Spinal cord (tissue), 10 donors: ENCODE results near the gene SMYD3. TPM values are rescaled to one million over a fixed set of nuclear protein-coding genes. Genes with fewer than 3 reads are reported as not detected.

Experiments used
- DNase-seq, 6 donors: peaks; one replicate each; pipeline versions ENCODE4 v3.0.0 to v3.0.0-alpha.2; 2013 to 2015; ENCODE audit warnings: low spot score in 6 of 6, low read depth in 4 of 6
- H3K27ac ChIP-seq: one replicate; pipeline ENCODE4 v1.5.1; 2013; ENCODE audit warnings: low read depth, low read length, control low read depth
- H3K27me3 ChIP-seq: one replicate; pipeline ENCODE4 v1.6.1; 2013; ENCODE audit warnings: low read length; ENCODE audit not compliant: control insufficient read depth, insufficient read depth
- H3K36me3 ChIP-seq: one replicate; pipeline ENCODE4 v1.6.1; 2013; ENCODE audit warnings: low read length; ENCODE audit not compliant: control insufficient read depth, insufficient read depth
- H3K4me1 ChIP-seq: one replicate; pipeline ENCODE4 v1.6.1; 2013; ENCODE audit warnings: low read length; ENCODE audit not compliant: control insufficient read depth, insufficient read depth
- H3K4me3 ChIP-seq: one replicate; pipeline ENCODE4 v1.5.1; 2013; ENCODE audit warnings: low read depth, low read length, control low read depth
- H3K9me3 ChIP-seq: one replicate; pipeline ENCODE4 v1.6.1; 2013; ENCODE audit warnings: low read length; ENCODE audit not compliant: control insufficient read depth, insufficient read depth
- WGBS: methylation state at CpG from one replicate; pipeline ENCODE4 v1.1.5; 2013; ENCODE audit warnings: missing lambda C conversion rate; ENCODE audit not compliant: insufficient coverage; 5-methylcytosine and 5-hydroxymethylcytosine counted together
- polyA plus RNA-seq, 2 donors: library from polyadenylated mRNA; unstranded; fragments of 120-200 nt; gene quantifications; one replicate each; pipeline ENCODE4 v1.2.1, GENCODE V29; 2013; ENCODE audit not compliant: insufficient read length in 2 of 2
- total RNA-seq, 2 donors: library from RNA; depleted of rRNA in 1 of 2; stranded (reverse); fragments of 120-200 nt in 1 of 2; fragments of >200 nt in 1 of 2; gene quantifications; one replicate each; pipeline versions ENCODE4 v1.2.3 to v1.2.4, GENCODE V29; 2013 to 2014
- donor health status: healthy.

The SMYD3 gene
- total and polyA plus RNA-seq, 4 donors: 37.5 to 54.4 (median 49.4) TPM

DNA sequence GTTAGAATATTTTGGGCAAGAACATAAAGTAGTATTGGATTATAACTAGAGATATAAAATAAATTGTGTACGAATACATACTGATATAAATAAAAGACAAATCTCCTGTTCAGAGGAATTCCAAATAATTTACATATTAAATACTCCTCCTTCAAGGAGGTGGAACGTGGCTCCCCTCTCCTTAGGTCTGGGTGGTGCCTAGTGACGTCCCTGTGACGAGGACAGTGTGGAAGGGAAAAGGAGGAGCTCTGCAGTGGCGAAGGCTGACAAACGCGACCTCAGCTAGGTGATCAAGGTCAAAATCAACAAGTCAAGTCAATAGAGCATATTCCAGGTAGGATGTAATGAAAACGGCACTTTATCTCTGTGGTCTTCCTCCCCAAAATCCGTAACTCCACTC lies 310.0 kb downstream of the SMYD3 start:
- Histone ChIP-seq H3K27ac (no peak overlapping the region), H3K36me3 (no peaks in the 10 kb centered on the region), H3K4me1 (no peaks in the 10 kb centered on the region), H3K27me3 (no peaks in the 10 kb centered on the region), H3K9me3 (no peaks in the 10 kb centered on the region), H3K4me3 (no peak overlapping the region)
- 95% methylated on average over 4 of the region's 9 CpGs for WGBS
- DNase-seq: no peak

DNA sequence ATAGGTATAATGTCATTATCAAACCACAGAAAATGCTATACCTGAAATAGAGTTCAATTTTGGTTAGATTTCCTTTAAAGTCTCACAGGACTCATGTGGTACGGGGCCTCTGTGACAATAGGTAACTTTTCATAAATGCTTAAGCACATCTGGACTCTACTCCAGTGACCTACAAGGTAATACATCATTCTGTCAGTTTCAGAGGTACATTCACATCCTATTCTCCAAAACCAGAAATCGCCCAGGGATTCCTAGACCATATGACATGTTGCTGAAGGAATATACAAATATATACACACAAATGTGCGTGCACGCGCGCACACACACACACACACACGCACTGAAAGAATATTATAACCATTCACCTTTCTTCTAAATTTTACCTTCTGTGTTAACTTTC lies 311.8 kb downstream of the SMYD3 start:
- H3K27ac ChIP-seq: no peak overlapping the region
- 100% methylated on average over 1 of the region's 7 CpGs for WGBS
- H3K27me3 ChIP-seq: no peaks in the 10 kb centered on the region
- no peak overlapping the region for H3K4me3 ChIP-seq
- DNase-seq: no peak
- H3K36me3 ChIP-seq: no peaks in the 10 kb centered on the region
- no peaks in the 10 kb centered on the region for H3K4me1 ChIP-seq
- H3K9me3 ChIP-seq: no peaks in the 10 kb centered on the region

DNA sequence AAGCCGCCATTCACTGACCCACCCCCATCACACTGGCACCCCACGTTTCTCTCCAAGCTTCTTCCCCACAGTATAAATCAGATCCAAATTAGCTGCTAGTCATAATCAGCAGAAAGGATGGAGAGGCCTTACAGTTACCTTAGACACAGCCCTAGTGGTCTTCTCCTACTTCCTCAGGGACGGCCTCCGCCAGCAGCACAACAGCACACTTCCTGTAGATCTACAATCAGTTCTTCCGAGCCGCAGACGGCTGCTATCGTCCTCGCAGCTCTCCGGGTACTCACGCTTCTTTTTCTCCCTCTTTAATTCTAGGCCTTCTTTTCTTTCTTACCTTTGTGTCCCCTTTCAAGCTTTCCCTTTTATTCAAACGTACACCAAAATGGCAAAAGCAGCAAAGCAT lies 313.5 kb downstream of the SMYD3 start:
- Histone ChIP-seq H3K27me3 (no peaks in the 10 kb centered on the region), H3K4me1 (no peaks in the 10 kb centered on the region), H3K4me3 (no peak overlapping the region), H3K27ac (no peak overlapping the region), H3K9me3 (no peaks in the 10 kb centered on the region), H3K36me3 (no peaks in the 10 kb centered on the region)
- DNase-seq: no peak
- WGBS: 89% methylated on average over 11 of the region's 12 CpGs

DNA sequence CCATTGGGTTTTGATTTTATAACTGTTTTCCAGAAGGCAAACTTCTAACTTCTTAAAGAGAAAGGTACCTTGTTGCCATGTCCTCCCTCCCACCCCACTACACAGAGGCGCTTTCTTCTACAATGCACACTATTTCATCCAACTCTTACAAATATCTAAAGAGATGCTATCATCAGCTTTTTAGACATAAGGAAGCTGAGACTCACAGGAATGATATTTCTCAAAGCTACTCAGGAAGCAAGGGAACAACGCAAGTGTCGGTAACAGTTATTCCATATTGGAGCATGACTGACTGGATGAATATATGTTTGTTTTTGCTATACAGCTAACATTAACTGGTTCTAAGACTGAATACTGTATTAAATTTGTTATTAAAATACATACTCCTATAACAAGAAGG lies 318.0 kb downstream of the SMYD3 start:
- Histone ChIP-seq H3K27me3 (no peaks in the 10 kb centered on the region), H3K27ac (no peak overlapping the region), H3K4me3 (no peak overlapping the region), H3K9me3 (no peaks in the 10 kb centered on the region), H3K4me1 (no peaks in the 10 kb centered on the region), H3K36me3 (no peaks in the 10 kb centered on the region)
- no CpG with 5 or more reads among the region's 3 CpGs for whole genome bisulfite sequencing
- no peak for DNase-seq

DNA sequence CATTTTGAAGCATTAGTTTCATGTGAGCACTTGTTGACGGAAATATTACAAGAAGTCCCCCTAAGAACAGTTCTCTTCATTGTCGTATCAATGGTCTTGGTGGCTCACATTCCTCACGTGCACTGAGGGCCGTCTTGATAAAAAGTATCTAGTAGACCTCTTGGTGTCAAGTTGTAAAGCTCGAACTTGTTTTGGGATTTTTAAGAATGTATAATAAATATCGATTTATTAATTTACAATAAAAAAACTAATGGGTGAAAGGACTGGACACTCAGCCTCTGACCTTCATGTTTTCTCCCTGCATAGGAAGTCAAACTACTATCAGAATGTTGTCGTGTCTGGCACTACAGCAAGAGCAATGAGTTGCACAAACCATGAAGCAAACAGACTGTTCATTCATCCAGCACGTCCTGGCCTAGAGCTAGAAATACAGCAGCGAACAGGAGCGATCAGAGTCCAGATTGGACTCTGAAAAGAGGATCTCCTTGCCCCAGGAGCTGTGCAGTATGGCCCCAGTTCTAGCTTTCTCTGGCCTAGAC lies 319.2 kb downstream of the SMYD3 start:
- Histone ChIP-seq H3K4me3 (no peak overlapping the region), H3K27me3 (no peaks in the 10 kb centered on the region), H3K36me3 (no peaks in the 10 kb centered on the region), H3K4me1 (no peaks in the 10 kb centered on the region), H3K9me3 (no peaks in the 10 kb centered on the region), H3K27ac (no peak overlapping the region)
- 84% methylated on average over 4 of the region's 10 CpGs for WGBS
- DNase-seq: no peak

DNA sequence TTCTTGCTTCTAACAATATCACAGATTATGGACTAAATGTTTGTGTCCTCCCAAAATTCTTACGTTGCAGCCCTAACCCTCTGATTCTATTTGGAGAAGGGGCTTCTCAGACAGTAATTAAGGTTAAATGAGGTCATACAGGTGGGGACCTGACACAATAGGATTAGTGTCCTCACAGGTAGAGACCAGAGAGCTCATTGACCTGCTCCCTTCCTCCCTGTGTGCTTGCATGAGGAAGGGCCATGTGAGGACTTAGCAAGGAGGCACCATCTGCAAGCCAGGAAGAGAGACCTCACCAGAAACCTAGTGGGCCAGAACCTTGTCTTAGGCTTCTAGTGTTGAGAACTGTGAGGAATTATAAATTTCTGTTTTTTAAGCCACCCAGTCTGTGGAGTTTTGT lies 322.6 kb downstream of the SMYD3 start:
- no peaks in the 10 kb centered on the region for H3K9me3 ChIP-seq

DNA sequence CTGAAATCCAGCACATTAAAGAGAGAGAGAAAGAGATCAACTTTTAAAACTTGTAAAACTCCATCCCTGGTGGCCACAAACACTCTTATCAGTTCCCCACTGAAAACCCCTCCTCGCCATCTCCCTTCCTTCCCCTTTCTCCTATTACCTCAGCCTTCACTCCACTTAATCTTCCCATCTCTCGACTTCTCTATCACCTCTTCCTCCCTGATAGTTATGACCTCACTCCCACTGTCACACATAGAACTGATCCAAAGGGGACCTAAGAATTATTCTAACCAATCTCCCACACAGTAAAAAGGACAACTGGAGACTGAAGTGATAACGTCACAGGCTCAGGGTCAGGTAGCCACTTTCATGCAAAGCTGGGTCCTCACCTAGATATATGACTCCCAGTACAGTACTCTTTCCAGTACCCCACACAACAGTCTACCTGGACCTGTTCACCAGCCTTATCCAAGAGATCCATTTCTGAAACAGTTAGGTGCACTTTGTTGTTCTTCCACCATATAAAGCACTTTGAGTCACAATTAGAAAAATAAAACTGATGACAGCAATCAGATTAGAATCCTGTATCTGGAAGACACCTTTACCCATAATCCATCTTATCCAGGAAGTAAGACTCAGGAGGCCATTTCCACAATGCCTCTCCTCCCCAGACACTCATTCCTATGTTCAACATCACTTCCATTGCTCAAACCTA lies 324.8 kb downstream of the SMYD3 start:
- no peaks in the 10 kb centered on the region for H3K9me3 ChIP-seq
- H3K27me3 ChIP-seq: no peaks in the 10 kb centered on the region
- H3K4me3 ChIP-seq: no peak overlapping the region
- no peak for DNase-seq
- H3K36me3 ChIP-seq: no peaks in the 10 kb centered on the region
- H3K4me1 ChIP-seq: no peaks in the 10 kb centered on the region
- WGBS: 84% methylated on average over 3 of the region's 3 CpGs
- no peak overlapping the region for H3K27ac ChIP-seq

More for the DNA sequence above, 322.6 kb downstream of the SMYD3 start:
- no peak for DNase-seq
- Histone ChIP-seq H3K4me1 (no peaks in the 10 kb centered on the region), H3K27me3 (no peaks in the 10 kb centered on the region), H3K27ac (no peak overlapping the region), H3K4me3 (no peak overlapping the region), H3K36me3 (no peaks in the 10 kb centered on the region)
- 100% methylated on average over 1 of the region's 1 CpG for WGBS

DNA sequence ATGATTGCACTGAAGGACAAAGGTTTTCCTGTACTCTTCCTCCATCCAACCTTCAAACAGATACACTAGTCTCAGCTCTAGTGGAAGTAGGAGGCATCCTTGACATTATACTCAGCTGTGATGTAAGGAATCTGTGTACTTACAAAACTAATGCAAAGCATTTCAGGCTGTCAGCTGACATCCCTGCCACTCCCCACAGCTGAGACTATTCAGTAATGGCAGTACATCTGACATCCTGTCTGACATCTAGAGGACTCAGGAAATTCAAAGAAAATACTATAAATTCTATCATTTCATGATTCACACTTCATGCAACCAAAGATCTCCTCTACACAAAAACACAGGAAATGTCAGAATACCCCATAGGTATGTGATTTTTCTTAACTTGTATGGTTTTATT lies 325.8 kb downstream of the SMYD3 start:
- H3K4me1 ChIP-seq: no peaks in the 10 kb centered on the region
- no peak for DNase-seq
- H3K27me3 ChIP-seq: no peaks in the 10 kb centered on the region
- H3K9me3 ChIP-seq: no peaks in the 10 kb centered on the region
- no peak overlapping the region for H3K4me3 ChIP-seq
- H3K27ac ChIP-seq: no peak overlapping the region
- no peaks in the 10 kb centered on the region for H3K36me3 ChIP-seq

DNA sequence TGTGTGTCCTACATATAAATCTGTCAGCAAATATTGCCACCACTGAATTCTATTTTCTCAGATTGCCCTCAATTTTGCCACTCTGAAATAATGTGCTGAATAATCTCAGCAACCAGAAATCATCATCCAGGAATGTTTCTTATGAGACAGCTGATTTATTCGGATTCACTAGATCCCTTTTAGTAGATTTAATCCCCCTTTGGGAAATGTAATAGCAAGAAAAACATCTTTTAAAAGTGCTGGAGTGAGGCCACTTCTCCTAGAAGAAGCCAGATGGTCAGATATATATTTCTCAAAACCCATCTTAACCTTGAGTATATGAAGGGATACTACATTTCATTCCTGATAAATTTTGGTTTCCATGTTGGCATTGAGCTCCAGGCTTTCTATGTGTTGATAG lies 327.7 kb downstream of the SMYD3 start:
- no peaks in the 10 kb centered on the region for H3K9me3 ChIP-seq
- H3K4me1 ChIP-seq: no peaks in the 10 kb centered on the region
- H3K4me3 ChIP-seq: no peak overlapping the region
- no CpG with 5 or more reads among the region's 1 CpG for WGBS
- H3K36me3 ChIP-seq: no peaks in the 10 kb centered on the region
- no peak for DNase-seq
- no peak overlapping the region for H3K27ac ChIP-seq
- no peaks in the 10 kb centered on the region for H3K27me3 ChIP-seq

DNA sequence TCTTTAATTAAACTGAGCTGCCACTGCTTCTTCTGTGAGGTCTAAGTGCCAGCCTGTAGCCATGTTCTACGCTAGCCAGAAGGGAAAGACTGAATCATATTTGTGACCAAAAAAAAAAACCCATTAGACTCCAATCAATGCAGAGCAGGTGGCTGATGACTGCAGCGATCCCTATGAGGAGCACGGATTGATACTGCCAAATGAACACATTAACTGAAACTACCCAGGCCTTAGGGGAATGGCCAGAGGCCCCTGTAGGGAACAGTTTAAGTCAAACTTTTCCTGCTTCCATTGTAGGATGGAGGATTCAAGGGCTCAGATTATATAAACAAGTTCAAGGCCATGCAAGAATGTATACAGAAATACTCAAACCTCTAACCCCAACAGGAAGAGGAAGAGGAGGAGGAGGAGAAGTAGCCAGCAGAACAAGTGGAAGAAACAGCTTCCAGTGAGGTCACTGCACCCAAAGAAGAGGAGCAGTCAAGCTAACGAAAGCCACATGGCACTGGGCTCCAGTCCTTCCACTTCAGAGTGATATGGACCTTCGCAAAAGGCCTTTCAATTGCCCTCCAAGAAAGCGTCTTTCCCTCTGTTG lies 328.3 kb downstream of the SMYD3 start:
- peak in 1 of 6 donors; percentile 61 for DNase-seq
- 83% methylated on average over 1 of the region's 6 CpGs for WGBS
- no peaks in the 10 kb centered on the region for H3K27me3 ChIP-seq
- no peaks in the 10 kb centered on the region for H3K9me3 ChIP-seq
- no peaks in the 10 kb centered on the region for H3K36me3 ChIP-seq
- no peak overlapping the region for H3K4me3 ChIP-seq
- H3K27ac ChIP-seq: no peak overlapping the region
- H3K4me1 ChIP-seq: no peaks in the 10 kb centered on the region
